HEK293T (cell line): ENCODE results near the gene SPAG16.
"Not testable (repeated sequence)": the region's sequence is repeated elsewhere in the genome, so short reads cannot be mapped to it uniquely, and the experiment has no call there.

ENCODE experiments used
- CTCF ChIA-PET: fragments of 350-600 bp; formaldehyde crosslinking; extraction: SDS; loops from one replicate; lab custom pipeline; 2021; ENCODE audit warnings: antibody characterized with exemption, inconsistent platforms; lab: Yijun Ruan, JAX
- POLR2A ChIA-PET: fragments of 350-600 bp; formaldehyde crosslinking; extraction: SDS; loops from one replicate; lab custom pipeline; 2020; ENCODE audit warnings: antibody characterized with exemption, inconsistent platforms; lab: Yijun Ruan, JAX
- DNase-seq: peaks from one replicate; pipeline ENCODE4 v3.0.0; 2012; ENCODE audit warnings: mixed read lengths; ENCODE audit errors: extremely low spot score
- ARNT ChIP-seq: fragments of 450-650 bp; IDR thresholded peaks from 2 replicates; pipeline ENCODE4 v1.6.1; 2017; ENCODE audit warnings: mild to moderate bottlenecking
- BHLHE40 ChIP-seq: fragments of 450-650 bp; IDR thresholded peaks from 2 replicates; pipeline ENCODE4 v1.6.1; 2016; ENCODE audit warnings: mild to moderate bottlenecking, moderate library complexity, borderline replicate concordance
- CTBP1 ChIP-seq: fragments of 450-650 bp; IDR thresholded peaks from 2 replicates; pipeline ENCODE4 v1.6.1; 2016; ENCODE audit warnings: borderline replicate concordance
- ELF4 ChIP-seq: fragments of 450-650 bp; IDR thresholded peaks from 2 replicates; pipeline ENCODE4 v1.6.1; 2017; ENCODE audit warnings: antibody characterized with exemption
- FOXA1 ChIP-seq: fragments of 450-650 bp; IDR thresholded peaks from 2 replicates; pipeline ENCODE4 v1.6.1; 2016; ENCODE audit warnings: mild to moderate bottlenecking
- FOXK2 ChIP-seq: fragments of 450-650 bp; IDR thresholded peaks from 2 replicates; pipeline ENCODE4 v1.6.1; 2016; ENCODE audit warnings: mild to moderate bottlenecking
- FOXM1 ChIP-seq: fragments of 450-650 bp; IDR thresholded peaks from 2 replicates; pipeline ENCODE4 v1.6.1; 2017; ENCODE audit warnings: mild to moderate bottlenecking, borderline replicate concordance
- HDGF ChIP-seq: fragments of 450-650 bp; IDR thresholded peaks from 2 replicates; pipeline ENCODE4 v1.6.1; 2017; ENCODE audit warnings: antibody characterized with exemption, borderline replicate concordance
- L3MBTL2 ChIP-seq: fragments of 450-650 bp; conservative IDR thresholded peaks from 2 replicates; pipeline ENCODE4 v1.6.1; 2016; ENCODE audit warnings: mild to moderate bottlenecking
- LEF1 ChIP-seq: fragments of 450-650 bp; IDR thresholded peaks from 2 replicates; pipeline ENCODE4 v1.6.1; 2017; ENCODE audit warnings: mild to moderate bottlenecking, borderline replicate concordance
- NFRKB ChIP-seq: fragments of 450-650 bp; IDR thresholded peaks from 2 replicates; pipeline ENCODE4 v1.6.1; 2016; ENCODE audit warnings: mild to moderate bottlenecking, moderate library complexity
- SP1 ChIP-seq: fragments of 450-650 bp; IDR thresholded peaks from 2 replicates; pipeline ENCODE4 v1.6.1; 2017
- SUZ12 ChIP-seq: fragments of 450-650 bp; IDR thresholded peaks from 2 replicates; pipeline ENCODE4 v1.6.1; 2016; ENCODE audit warnings: mild to moderate bottlenecking
- TARDBP ChIP-seq: fragments of 450-650 bp; IDR thresholded peaks from 2 replicates; pipeline ENCODE4 v1.6.1; 2016
- ZNF384 ChIP-seq: fragments of 450-650 bp; IDR thresholded peaks from 2 replicates; pipeline ENCODE4 v1.6.1; 2016
- TF ChIP-seq, protein P1 (sequence below): fragments of 450-650 bp; IDR thresholded peaks from 2 replicates; pipeline ENCODE4 v1.6.1; 2016

Gene SPAG16

DNA sequence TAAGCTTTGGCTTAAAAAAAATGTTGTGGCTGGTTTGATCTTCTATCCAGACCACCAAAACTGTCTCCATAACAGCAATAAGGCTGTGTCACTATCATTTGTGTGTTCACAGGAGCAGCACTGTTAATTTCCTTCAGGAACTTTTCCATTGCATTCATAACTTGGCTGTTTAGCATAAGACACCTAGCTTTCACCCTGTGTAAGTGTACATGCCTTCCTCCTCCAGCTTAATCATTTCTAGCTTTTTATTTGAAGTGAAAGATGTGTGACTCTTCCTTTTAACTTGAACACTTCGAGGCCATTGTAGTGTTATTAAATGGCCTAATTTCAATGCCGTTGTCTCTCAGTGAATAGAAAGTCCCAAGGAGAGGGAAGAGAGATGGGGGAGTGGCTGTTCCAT lies 773.7 kb downstream of the SPAG16 start:
- DNase-seq = no peak
- ChIA-PET CTCF (no interaction called here), POLR2A (no interaction called here)
- TF ChIP-seq SP1 = no peak
- no peak for TF ChIP-seq CTBP1
- TF ChIP-seq FOXM1 = no peak
- no peak for TF ChIP-seq NFRKB
- no peak for TF ChIP-seq FOXA1
- no peak for TF ChIP-seq ZNF384
- TF ChIP-seq, protein P1, sequence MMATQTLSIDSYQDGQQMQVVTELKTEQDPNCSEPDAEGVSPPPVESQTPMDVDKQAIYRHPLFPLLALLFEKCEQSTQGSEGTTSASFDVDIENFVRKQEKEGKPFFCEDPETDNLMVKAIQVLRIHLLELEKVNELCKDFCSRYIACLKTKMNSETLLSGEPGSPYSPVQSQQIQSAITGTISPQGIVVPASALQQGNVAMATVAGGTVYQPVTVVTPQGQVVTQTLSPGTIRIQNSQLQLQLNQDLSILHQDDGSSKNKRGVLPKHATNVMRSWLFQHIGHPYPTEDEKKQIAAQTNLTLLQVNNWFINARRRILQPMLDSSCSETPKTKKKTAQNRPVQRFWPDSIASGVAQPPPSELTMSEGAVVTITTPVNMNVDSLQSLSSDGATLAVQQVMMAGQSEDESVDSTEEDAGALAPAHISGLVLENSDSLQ = no peak
- no peak for TF ChIP-seq HDGF
- TF ChIP-seq ELF4 = no peak
- no peak for TF ChIP-seq L3MBTL2

DNA sequence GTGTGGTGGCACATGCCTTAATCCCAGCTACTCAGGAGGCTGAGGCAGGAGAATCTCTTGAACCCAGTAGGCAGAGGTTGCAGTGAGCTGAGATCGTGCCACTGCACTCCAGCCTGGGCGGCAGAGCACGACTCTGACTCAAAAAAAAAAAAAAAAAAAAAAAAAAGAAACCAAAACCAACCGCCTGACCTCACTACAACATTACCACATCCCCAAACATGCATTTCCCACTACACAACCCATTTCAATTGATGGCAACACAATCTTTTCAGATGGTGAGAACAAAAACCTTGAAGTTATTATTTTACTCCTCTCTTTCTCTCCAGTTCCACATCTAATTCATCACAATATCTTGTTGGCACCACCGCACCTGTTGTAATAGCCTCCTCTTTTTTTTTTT lies 778.0 kb downstream of the SPAG16 start:
- CTCF ChIA-PET, POLR2A ChIA-PET, DNase-seq: not testable (repeated sequence)

DNA sequence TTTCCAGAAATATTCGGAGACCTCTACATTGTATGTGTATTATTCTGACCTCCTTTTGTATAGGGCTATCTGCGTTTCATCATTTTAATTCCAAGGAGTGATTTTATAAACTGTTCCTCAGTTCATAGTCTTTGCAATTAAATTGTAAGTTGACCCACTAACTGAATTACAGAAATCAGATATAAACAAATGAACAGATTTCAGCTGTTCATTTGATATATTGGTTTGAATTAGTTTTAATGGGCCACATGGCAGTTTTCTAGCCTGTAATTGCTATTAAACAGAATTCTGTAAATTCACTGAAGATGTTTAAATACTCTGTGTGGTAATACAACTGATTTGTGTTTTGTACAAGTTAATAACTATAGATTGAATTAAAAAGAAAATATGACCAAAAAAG lies 780.2 kb downstream of the SPAG16 start:
- ChIA-PET POLR2A (no interaction called here), CTCF (no interaction called here)
- TF ChIP-seq TARDBP = no peak
- DNase-seq = no peak

DNA sequence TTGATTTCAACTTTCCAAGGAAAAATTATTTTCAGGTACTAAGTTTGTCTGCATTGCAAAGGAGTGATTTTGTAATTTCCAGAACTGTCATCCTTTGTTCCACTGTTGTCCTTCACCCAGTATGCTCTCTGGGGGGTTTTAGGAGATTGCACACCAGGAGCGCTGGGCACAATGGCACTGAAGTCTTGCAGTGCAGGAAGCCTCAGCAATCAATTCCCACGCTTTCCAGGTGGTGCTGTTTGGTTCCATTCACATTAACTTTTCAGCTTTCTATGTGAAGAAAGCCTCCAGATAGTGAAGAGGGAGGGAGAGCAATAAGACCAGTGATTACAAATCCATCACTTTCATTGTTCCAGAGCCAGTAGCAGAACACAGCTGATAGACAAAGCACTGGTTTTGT lies 782.6 kb downstream of the SPAG16 start:
- CTCF ChIA-PET = no interaction called here
- POLR2A ChIA-PET = no interaction called here
- DNase-seq = no peak
- TF ChIP-seq FOXK2 (no peak), SP1 (no peak), CTBP1 (no peak), HDGF (no peak), LEF1 (no peak), FOXM1 (no peak), ARNT (no peak), FOXA1 (no peak), SUZ12 (no peak), TARDBP (no peak), NFRKB (no peak), L3MBTL2 (no peak), ZNF384 (no peak), ELF4 (no peak), BHLHE40 (no peak)
- TF ChIP-seq, protein P1 = no peak

DNA sequence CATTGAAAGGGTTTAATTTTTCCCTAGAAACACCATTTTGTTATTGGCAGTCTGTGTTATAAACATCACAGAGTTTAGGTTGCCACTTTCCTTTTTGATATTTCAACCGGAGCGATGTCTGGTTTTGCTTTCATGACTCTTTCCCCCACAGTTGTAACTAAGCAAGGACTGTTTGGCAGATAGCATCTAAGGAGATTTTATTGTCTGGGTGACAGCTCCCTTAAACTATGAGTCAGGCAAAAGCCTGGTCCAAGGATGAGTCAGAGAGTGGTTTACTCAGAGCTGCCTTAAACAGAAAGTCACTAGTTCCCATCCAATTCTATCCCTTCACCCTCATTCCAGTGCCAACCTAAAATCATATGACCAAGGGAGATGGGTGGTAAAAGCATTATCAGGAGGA lies 785.0 kb downstream of the SPAG16 start:
- TF ChIP-seq LEF1 = no peak
- TF ChIP-seq SP1 = no peak
- no peak for TF ChIP-seq L3MBTL2
- no peak for TF ChIP-seq SUZ12
- TF ChIP-seq FOXK2 = no peak
- no peak for TF ChIP-seq CTBP1
- no peak for TF ChIP-seq ARNT
- TF ChIP-seq, protein P1 = no peak
- no peak for TF ChIP-seq NFRKB
- no peak for TF ChIP-seq TARDBP
- TF ChIP-seq FOXA1 = no peak
- TF ChIP-seq ZNF384 = no peak
- no peak for TF ChIP-seq BHLHE40
- TF ChIP-seq HDGF = no peak
- no peak for TF ChIP-seq ELF4
- ChIA-PET CTCF (interaction anchor here (0.6 kb wide), 1 partner anchor 617 kb away, joined by 3 read pairs; no protein-coding TSS in a partner anchor), POLR2A (no interaction called here)
- peak; percentile 13 for DNase-seq

DNA sequence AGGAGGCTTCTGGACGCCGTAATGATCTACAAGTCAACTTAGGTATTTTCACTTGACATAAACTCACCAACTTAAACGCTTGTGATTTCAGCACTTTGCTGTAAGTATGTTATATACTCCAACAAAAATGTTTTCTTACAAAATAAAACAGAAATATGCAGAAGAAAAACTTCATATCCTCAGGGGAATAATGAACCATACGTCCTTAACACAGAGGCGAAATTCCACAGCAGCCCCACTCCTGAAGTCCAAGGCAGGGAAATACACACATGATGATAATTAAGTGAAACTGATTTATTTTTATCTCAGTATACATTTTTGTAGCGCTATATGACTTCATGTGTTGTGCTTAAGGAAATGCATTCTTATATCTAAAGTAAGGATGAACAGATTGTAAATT lies 791.2 kb downstream of the SPAG16 start:
- TF ChIP-seq ARNT = no peak
- no peak for TF ChIP-seq LEF1
- no peak for TF ChIP-seq ELF4
- TF ChIP-seq BHLHE40 = no peak
- no peak for TF ChIP-seq TARDBP
- no peak for TF ChIP-seq L3MBTL2
- TF ChIP-seq SUZ12 = no peak
- TF ChIP-seq, protein P1 = no peak
- no peak for TF ChIP-seq FOXM1
- TF ChIP-seq FOXA1 = no peak
- POLR2A ChIA-PET = no interaction called here
- CTCF ChIA-PET = interaction anchor here (0.8 kb wide), 1 partner anchor 1094 kb away, joined by 7 read pairs; no protein-coding TSS in a partner anchor
- no peak for DNase-seq
